ENCODE results near the gene CA5A. TPM values are rescaled to one million over a fixed set of nuclear protein-coding genes. Genes with fewer than 3 reads are reported as not detected.
"Not testable (repeated sequence)": the region's sequence is repeated elsewhere in the genome, so short reads cannot be mapped to it uniquely, and the experiment has no call there.

The CA5A gene
- total RNA-seq, 6 experiments from 2014 or later, result not detected

DNA sequence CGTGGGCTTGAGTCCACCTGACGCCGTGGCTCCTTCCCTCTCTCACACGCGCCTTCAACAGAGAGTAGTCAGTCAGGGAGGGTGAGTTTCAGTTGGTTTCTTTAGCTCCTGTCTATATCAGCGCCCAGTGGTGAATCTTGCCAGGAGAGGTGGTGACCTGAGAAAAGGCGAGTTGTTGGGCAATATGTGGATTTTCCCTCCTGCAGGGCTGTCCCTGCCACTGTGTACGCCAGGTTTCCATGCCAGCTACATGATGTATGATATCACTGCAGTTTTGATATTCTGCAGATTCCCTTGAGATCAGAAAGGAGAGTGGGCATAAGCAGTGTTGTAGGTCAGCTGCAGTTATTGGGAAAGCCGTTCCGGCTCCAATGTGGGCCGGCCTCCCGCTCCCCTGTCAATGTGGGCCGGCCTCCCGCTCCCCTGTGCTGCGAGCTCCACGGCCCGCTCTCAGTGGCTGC is 46.3 kb upstream of the CA5A start:
- peaks cover 2% of the 10 kb centered on the region; the same call in 1 of the 2 replicates for H3K27me3 Mint-ChIP-seq (ENCODE audit: insufficient read depth)
- H3K36me3 Mint-ChIP-seq (ENCODE audit: low read depth), result no peaks in the 10 kb centered on the region; the same call in 1 of the 2 replicates
- peaks cover 28% of the 10 kb centered on the region for H3K4me1 Mint-ChIP-seq (ENCODE audit: low read depth)
- H3K27ac Mint-ChIP-seq, result no peak overlapping the region
- no peak for DNase-seq
- H3K9me3 Mint-ChIP-seq, result no peaks in the 10 kb centered on the region
- no peak overlapping the region for H3K4me3 Mint-ChIP-seq
- TF ChIP-seq, protein P1, sequence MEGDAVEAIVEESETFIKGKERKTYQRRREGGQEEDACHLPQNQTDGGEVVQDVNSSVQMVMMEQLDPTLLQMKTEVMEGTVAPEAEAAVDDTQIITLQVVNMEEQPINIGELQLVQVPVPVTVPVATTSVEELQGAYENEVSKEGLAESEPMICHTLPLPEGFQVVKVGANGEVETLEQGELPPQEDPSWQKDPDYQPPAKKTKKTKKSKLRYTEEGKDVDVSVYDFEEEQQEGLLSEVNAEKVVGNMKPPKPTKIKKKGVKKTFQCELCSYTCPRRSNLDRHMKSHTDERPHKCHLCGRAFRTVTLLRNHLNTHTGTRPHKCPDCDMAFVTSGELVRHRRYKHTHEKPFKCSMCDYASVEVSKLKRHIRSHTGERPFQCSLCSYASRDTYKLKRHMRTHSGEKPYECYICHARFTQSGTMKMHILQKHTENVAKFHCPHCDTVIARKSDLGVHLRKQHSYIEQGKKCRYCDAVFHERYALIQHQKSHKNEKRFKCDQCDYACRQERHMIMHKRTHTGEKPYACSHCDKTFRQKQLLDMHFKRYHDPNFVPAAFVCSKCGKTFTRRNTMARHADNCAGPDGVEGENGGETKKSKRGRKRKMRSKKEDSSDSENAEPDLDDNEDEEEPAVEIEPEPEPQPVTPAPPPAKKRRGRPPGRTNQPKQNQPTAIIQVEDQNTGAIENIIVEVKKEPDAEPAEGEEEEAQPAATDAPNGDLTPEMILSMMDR (IDR thresholded peaks at IDR 0.05), result no peak

DNA sequence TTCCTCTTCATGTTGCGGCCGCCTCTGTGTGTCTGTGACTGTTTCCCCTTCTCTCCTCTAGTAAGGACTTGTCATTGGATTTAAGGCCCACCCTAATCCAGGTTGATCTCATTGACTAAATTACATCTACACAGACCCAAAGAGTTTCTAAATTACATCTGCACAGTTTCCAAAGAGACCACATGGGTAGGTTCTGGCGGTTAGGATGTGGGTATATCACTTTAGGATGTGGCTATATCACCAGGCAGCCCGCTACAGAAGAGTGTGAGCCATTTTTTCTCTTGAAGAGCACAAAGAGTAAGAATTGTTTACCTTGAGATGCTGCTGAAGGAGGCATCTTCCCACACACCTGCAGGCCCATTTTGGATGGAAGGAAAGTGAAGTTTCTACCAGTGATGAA is 45.0 kb upstream of the CA5A start:
- H3K27ac Mint-ChIP-seq; DNase-seq; H3K36me3 Mint-ChIP-seq (ENCODE audit: low read depth); H3K4me3 Mint-ChIP-seq; H3K9me3 Mint-ChIP-seq; H3K27me3 Mint-ChIP-seq (ENCODE audit: insufficient read depth): not testable (repeated sequence)
- H3K4me1 Mint-ChIP-seq (ENCODE audit: low read depth), result peaks cover 29% of the 10 kb centered on the region

- not testable (repeated sequence) for DNase-seq; H3K27ac Mint-ChIP-seq; H3K27me3 Mint-ChIP-seq (ENCODE audit: insufficient read depth); H3K9me3 Mint-ChIP-seq; H3K36me3 Mint-ChIP-seq (ENCODE audit: low read depth); H3K4me3 Mint-ChIP-seq
- peaks cover 24% of the 10 kb centered on the region for H3K4me1 Mint-ChIP-seq (ENCODE audit: low read depth)
Measured at GRCh38 chr16:87979911-87980630, 43.7 kb upstream of the CA5A start.

- peaks cover 20% of the 10 kb centered on the region for H3K4me1 Mint-ChIP-seq (ENCODE audit: low read depth)
- H3K9me3 Mint-ChIP-seq, result no peaks in the 10 kb centered on the region
- H3K4me3 Mint-ChIP-seq, result no peak overlapping the region
- H3K27ac Mint-ChIP-seq, result no peak overlapping the region
- peaks cover 7% of the 10 kb centered on the region for H3K36me3 Mint-ChIP-seq (ENCODE audit: low read depth)
- H3K27me3 Mint-ChIP-seq (ENCODE audit: insufficient read depth), result peaks cover 2% of the 10 kb centered on the region
- TF ChIP-seq, protein P1 (IDR thresholded peaks at IDR 0.05), result no peak
- no peak for DNase-seq
Measured at GRCh38 chr16:87979352-87979751, 43.0 kb upstream of the CA5A start.

DNA sequence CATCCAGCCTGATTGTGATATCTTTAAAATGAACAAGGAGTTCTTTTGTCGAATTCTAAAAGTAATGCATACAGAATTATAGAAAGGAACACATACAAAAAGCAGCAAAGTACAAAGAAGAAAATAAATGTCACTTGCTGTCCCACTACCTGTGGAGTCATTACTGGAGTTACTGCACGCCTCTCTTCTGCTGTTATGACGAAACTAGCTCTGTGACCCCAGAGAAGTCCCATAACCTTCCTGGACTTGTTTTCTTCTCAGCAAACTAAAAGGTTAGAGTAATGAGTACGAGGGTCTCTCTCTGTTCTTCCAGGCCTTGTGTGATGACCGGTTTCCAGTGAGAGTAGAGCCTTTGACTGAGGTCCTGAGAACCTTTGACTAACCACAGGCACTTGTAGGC is 41.8 kb upstream of the CA5A start:
- peaks cover 7% of the 10 kb centered on the region for H3K4me1 Mint-ChIP-seq (ENCODE audit: low read depth)
- no peak overlapping the region for H3K4me3 Mint-ChIP-seq
- H3K36me3 Mint-ChIP-seq (ENCODE audit: low read depth), result peaks cover 12% of the 10 kb centered on the region
- TF ChIP-seq, protein P1 (IDR thresholded peaks at IDR 0.05), result no peak
- no peak for DNase-seq
- no peaks in the 10 kb centered on the region; the same call in 1 of the 2 replicates for H3K9me3 Mint-ChIP-seq
- no peak overlapping the region for H3K27ac Mint-ChIP-seq
- H3K27me3 Mint-ChIP-seq (ENCODE audit: insufficient read depth), result no peaks in the 10 kb centered on the region; the same call in 1 of the 2 replicates

DNA sequence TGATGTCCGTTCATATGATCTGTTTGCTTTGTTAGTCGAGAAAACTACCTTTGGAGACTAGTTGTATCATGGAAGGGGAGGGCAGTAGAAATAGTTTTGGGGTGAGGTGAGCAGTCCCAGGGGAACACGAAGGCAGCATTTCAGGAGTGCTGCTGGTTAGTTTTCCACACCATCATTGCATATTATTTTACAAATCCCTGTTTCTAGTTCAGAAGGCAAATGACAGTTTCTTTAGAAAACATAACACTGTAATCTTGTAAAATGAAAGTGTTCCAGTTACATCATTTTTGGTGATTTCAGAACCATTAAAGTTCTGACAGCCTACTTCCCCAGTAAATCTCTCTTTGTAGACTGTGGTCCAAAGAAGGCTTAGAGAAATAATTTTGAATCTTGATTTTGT is 40.3 kb upstream of the CA5A start:
- peaks cover 27% of the 10 kb centered on the region for H3K36me3 Mint-ChIP-seq (ENCODE audit: low read depth)
- H3K27ac Mint-ChIP-seq, result no peak overlapping the region
- 0 out of 2 replicates have a peak, but pooled peaks cover 5% of the 10 kb centered on the region for H3K4me1 Mint-ChIP-seq (ENCODE audit: low read depth)
- DNase-seq, result no peak
- TF ChIP-seq, protein P1 (IDR thresholded peaks at IDR 0.05), result no peak
- H3K9me3 Mint-ChIP-seq, result peaks cover 14% of the 10 kb centered on the region
- no peaks in the 10 kb centered on the region; the same call in 1 of the 2 replicates for H3K27me3 Mint-ChIP-seq (ENCODE audit: insufficient read depth)
- H3K4me3 Mint-ChIP-seq, result no peak overlapping the region

Data from HFFc6 (cell line).